HEK293 (cell line): ENCODE data around the gene SRD5A1.
A peak's percentile ranks its signal among the peaks of the same experiment; 100 is the strongest.

Experiments used
- CTCF ChIA-PET: fragments of 350-600 bp; formaldehyde crosslinking; extraction: SDS; loops from one replicate; lab custom pipeline; 2021; ENCODE audit warnings: antibody characterized with exemption; lab: Yijun Ruan, JAX
- POLR2A ChIA-PET: fragments of 300-600 bp; formaldehyde crosslinking; extraction: SDS; loops from one replicate; lab custom pipeline; 2020; ENCODE audit warnings: antibody characterized with exemption, inconsistent platforms; lab: Yijun Ruan, JAX
- H3K27ac ChIP-seq: fragments of 200-500 bp; sonication (Bioruptor generic); 2 replicates; pipeline ENCODE4 v1.5.1; 2014; ENCODE audit warnings: low read depth, low read length, control low read depth, inconsistent platforms; ENCODE audit errors: extremely low read depth
- H3K36me3 ChIP-seq, 2 experiments: fragments of 200-500 bp in 1 of 2; sonication (Bioruptor generic) in 1 of 2; 1 replicate in 1 of 2; 2 replicates in 1 of 2; pipeline ENCODE4 v1.5.1; 2014 to 2017; ENCODE audit warnings: inconsistent platforms in 2 of 2, low read length in 2 of 2; ENCODE audit not compliant: control insufficient read depth in 2 of 2, insufficient read depth in 1 of 2
- H3K4me1 ChIP-seq: fragments of 200-500 bp; sonication (Bioruptor generic); 2 replicates; pipeline ENCODE4 v1.5.1; 2014; ENCODE audit warnings: mild to moderate bottlenecking, low read length, inconsistent platforms; ENCODE audit not compliant: control insufficient read depth, insufficient read depth
- H3K4me3 ChIP-seq: 2 replicates; pipeline ENCODE4 v1.5.1; 2011; ENCODE audit warnings: low read depth, mild to moderate bottlenecking, control low read depth, low read length, moderate library complexity
- H3K9me3 ChIP-seq: fragments of 200-500 bp; sonication (Bioruptor generic); 2 replicates; pipeline ENCODE4 v1.5.1; 2014; ENCODE audit warnings: low read depth, low read length, inconsistent platforms; ENCODE audit not compliant: control insufficient read depth, insufficient read depth
- KLF7 ChIP-seq: fragments of 450-650 bp; formaldehyde crosslinking; IDR thresholded peaks from 2 replicates; pipeline ENCODE4 v1.5.1; 2016; ENCODE audit warnings: missing biosample characterization, missing genetic modification characterization, borderline replicate concordance
- ZBTB20 ChIP-seq: fragments of 450-650 bp; formaldehyde crosslinking; IDR thresholded peaks from 2 replicates; pipeline ENCODE4 v1.5.1; 2016; ENCODE audit warnings: missing biosample characterization, missing genetic modification characterization
- ZEB2 ChIP-seq: fragments of 450-650 bp; formaldehyde crosslinking; IDR thresholded peaks from 2 replicates; pipeline ENCODE4 v1.5.1; 2016; ENCODE audit warnings: missing biosample characterization, missing genetic modification characterization
- ZNF155 ChIP-seq: fragments of 450-650 bp; formaldehyde crosslinking; IDR thresholded peaks from 2 replicates; pipeline ENCODE4 v1.5.1; 2016; ENCODE audit warnings: missing biosample characterization, missing genetic modification characterization
- ZNF248 ChIP-seq: fragments of 450-650 bp; formaldehyde crosslinking; IDR thresholded peaks from 2 replicates; pipeline ENCODE4 v1.5.1; 2017; ENCODE audit warnings: missing biosample characterization, missing genetic modification characterization
- ZNF521 ChIP-seq: fragments of 450-650 bp; formaldehyde crosslinking; IDR thresholded peaks from 2 replicates; pipeline ENCODE4 v1.5.1; 2017; ENCODE audit warnings: missing biosample characterization, mild to moderate bottlenecking, missing genetic modification characterization
- ZNF558 ChIP-seq: fragments of 450-650 bp; formaldehyde crosslinking; IDR thresholded peaks from 2 replicates; pipeline ENCODE4 v1.5.1; 2016; ENCODE audit warnings: missing biosample characterization, missing genetic modification characterization
- ZNF837 ChIP-seq: fragments of 450-650 bp; formaldehyde crosslinking; IDR thresholded peaks from 2 replicates; pipeline ENCODE4 v1.5.1; 2016; ENCODE audit warnings: missing biosample characterization, missing genetic modification characterization
- TF ChIP-seq, protein P1 (sequence below): fragments of 450-650 bp; formaldehyde crosslinking; IDR thresholded peaks from 2 replicates; pipeline ENCODE4 v1.5.1; 2016; ENCODE audit warnings: missing biosample characterization, missing genetic modification characterization
- TF ChIP-seq, protein P2 (sequence below): fragments of 450-650 bp; formaldehyde crosslinking; IDR thresholded peaks from 2 replicates; pipeline ENCODE4 v1.5.1; 2016; ENCODE audit warnings: missing biosample characterization, missing genetic modification characterization
- TF ChIP-seq, protein P3 (sequence below): fragments of 450-650 bp; formaldehyde crosslinking; optimal IDR thresholded peaks from 2 replicates; pipeline ENCODE3; 2016; ENCODE audit warnings: missing biosample characterization, mild to moderate bottlenecking, missing genetic modification characterization
- TF ChIP-seq, protein P4 (sequence below): fragments of 450-650 bp; formaldehyde crosslinking; conservative IDR thresholded peaks from 2 replicates; pipeline ENCODE4 v1.5.1; 2016; ENCODE audit warnings: low read depth, missing biosample characterization, missing genetic modification characterization
- TF ChIP-seq, protein P5 (sequence below): fragments of 450-650 bp; formaldehyde crosslinking; IDR thresholded peaks from 2 replicates; pipeline ENCODE4 v1.5.1; 2017; ENCODE audit warnings: missing biosample characterization, missing genetic modification characterization

The SRD5A1 gene

DNA sequence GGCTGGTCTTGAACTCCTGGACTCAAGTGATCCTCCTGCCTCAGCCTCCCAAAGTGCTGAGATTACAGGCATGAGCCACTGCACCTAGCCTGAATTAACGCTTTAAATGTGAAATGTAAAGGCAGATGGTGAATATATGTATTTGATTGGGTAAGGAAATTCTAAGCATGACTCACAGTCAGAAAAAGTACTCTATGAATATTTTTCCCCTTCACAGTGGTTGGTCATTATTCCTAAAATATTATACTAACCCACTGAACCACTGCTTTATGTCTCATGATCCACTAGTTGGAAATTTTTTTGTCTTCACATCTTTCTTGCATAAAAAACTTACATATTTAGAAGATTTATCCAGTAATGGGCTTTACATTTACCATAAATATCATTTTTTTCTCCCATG is 65.5 kb downstream of the SRD5A1 start:
- Histone ChIP-seq H3K4me1 (peaks cover 4% of the 10 kb centered on the region; the same call in 1 of the 2 replicates), H3K4me3 (no peak overlapping the region), H3K27ac (no peak overlapping the region), H3K36me3 (no peaks in the 10 kb centered on the region), H3K9me3 (no peaks in the 10 kb centered on the region)
- TF ChIP-seq KLF7 (no peak), ZNF558 (tag by site-specific recombination) (no peak), ZNF248 (no peak), ZBTB20 (tag by site-specific recombination) (no peak)
- TF ChIP-seq, protein P1, sequence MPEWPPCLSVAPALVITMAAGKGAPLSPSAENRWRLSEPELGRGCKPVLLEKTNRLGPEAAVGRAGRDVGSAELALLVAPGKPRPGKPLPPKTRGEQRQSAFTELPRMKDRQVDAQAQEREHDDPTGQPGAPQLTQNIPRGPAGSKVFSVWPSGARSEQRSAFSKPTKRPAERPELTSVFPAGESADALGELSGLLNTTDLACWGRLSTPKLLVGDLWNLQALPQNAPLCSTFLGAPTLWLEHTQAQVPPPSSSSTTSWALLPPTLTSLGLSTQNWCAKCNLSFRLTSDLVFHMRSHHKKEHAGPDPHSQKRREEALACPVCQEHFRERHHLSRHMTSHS (tag by site-specific recombination), result no peak
- TF ChIP-seq, protein P2, sequence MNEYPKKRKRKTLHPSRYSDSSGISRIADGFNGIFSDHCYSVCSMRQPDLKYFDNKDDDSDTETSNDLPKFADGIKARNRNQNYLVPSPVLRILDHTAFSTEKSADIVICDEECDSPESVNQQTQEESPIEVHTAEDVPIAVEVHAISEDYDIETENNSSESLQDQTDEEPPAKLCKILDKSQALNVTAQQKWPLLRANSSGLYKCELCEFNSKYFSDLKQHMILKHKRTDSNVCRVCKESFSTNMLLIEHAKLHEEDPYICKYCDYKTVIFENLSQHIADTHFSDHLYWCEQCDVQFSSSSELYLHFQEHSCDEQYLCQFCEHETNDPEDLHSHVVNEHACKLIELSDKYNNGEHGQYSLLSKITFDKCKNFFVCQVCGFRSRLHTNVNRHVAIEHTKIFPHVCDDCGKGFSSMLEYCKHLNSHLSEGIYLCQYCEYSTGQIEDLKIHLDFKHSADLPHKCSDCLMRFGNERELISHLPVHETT, result no peak
- TF ChIP-seq, protein P3, sequence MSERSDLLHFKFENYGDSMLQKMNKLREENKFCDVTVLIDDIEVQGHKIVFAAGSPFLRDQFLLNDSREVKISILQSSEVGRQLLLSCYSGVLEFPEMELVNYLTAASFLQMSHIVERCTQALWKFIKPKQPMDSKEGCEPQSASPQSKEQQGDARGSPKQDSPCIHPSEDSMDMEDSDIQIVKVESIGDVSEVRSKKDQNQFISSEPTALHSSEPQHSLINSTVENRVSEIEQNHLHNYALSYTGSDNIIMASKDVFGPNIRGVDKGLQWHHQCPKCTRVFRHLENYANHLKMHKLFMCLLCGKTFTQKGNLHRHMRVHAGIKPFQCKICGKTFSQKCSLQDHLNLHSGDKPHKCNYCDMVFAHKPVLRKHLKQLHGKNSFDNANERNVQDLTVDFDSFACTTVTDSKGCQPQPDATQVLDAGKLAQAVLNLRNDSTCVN (tag by site-specific recombination), result no peak
- CTCF ChIA-PET, result no interaction called here
- POLR2A ChIA-PET, result no interaction called here

DNA sequence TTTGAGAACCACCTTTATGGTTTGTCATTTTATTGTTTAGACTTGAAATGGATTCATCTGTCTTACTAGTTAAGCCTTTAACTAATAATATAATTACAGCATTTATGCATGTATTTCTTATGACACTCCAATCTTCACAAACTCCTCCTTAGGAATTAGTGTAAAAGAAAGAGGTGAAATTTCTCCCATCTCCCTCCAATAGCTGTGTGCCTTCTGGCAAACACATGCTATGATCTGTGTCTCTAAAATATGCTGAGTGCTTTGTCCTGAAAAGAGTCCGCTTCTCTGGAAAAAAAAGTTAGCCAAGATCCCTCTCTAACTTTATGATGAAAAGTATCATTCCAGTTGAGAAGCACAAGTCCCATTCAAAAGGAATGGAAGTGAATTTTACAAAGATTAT is 66.1 kb downstream of the SRD5A1 start:
- no peak overlapping the region for H3K27ac ChIP-seq
- TF ChIP-seq, protein P4, sequence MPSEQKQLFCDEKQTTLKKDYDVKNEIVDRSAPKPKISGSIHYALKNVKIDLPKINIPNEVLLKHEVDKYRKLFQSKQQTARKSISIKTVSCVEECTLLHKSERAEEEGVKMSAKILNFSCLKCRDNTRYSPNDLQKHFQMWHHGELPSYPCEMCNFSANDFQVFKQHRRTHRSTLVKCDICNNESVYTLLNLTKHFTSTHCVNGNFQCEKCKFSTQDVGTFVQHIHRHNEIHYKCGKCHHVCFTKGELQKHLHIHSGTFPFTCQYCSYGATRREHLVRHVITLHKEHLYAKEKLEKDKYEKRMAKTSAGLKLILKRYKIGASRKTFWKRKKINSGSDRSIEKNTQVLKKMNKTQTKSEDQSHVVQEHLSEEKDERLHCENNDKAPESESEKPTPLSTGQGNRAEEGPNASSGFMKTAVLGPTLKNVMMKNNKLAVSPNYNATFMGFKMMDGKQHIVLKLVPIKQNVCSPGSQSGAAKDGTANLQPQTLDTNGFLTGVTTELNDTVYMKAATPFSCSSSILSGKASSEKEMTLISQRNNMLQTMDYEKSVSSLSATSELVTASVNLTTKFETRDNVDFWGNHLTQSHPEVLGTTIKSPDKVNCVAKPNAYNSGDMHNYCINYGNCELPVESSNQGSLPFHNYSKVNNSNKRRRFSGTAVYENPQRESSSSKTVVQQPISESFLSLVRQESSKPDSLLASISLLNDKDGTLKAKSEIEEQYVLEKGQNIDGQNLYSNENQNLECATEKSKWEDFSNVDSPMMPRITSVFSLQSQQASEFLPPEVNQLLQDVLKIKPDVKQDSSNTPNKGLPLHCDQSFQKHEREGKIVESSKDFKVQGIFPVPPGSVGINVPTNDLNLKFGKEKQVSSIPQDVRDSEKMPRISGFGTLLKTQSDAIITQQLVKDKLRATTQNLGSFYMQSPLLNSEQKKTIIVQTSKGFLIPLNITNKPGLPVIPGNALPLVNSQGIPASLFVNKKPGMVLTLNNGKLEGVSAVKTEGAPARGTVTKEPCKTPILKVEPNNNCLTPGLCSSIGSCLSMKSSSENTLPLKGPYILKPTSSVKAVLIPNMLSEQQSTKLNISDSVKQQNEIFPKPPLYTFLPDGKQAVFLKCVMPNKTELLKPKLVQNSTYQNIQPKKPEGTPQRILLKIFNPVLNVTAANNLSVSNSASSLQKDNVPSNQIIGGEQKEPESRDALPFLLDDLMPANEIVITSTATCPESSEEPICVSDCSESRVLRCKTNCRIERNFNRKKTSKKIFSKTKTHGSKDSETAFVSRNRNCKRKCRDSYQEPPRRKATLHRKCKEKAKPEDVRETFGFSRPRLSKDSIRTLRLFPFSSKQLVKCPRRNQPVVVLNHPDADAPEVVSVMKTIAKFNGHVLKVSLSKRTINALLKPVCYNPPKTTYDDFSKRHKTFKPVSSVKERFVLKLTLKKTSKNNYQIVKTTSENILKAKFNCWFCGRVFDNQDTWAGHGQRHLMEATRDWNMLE (tag by site-specific recombination), result no peak
- TF ChIP-seq ZEB2 (tag by site-specific recombination) (no peak), ZNF155 (no peak), ZNF521 (no peak), ZNF837 (tag by site-specific recombination) (no peak)
- TF ChIP-seq, protein P5, sequence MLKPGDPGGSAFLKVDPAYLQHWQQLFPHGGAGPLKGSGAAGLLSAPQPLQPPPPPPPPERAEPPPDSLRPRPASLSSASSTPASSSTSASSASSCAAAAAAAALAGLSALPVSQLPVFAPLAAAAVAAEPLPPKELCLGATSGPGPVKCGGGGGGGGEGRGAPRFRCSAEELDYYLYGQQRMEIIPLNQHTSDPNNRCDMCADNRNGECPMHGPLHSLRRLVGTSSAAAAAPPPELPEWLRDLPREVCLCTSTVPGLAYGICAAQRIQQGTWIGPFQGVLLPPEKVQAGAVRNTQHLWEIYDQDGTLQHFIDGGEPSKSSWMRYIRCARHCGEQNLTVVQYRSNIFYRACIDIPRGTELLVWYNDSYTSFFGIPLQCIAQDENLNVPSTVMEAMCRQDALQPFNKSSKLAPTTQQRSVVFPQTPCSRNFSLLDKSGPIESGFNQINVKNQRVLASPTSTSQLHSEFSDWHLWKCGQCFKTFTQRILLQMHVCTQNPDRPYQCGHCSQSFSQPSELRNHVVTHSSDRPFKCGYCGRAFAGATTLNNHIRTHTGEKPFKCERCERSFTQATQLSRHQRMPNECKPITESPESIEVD (tag by site-specific recombination), result 0 out of 2 replicates have a peak, but pooled peaks have one; percentile 26
- H3K9me3 ChIP-seq, result no peaks in the 10 kb centered on the region
- ChIA-PET CTCF (no interaction called here), POLR2A (no interaction called here)
- H3K4me3 ChIP-seq, result no peak overlapping the region
- no peaks in the 10 kb centered on the region for H3K36me3 ChIP-seq
- peaks cover 4% of the 10 kb centered on the region; the same call in 1 of the 2 replicates for H3K4me1 ChIP-seq
